ENCODE measurements around the gene CAAP1. TPM values are rescaled to one million over a fixed set of nuclear protein-coding genes. Genes with fewer than 3 reads are reported as not detected.

Gene CAAP1
- polyA plus RNA-seq, 1 of the 3 experiments (the other 2 are of a cell fraction), result 20.8 TPM

- Histone ChIP-seq H3K36me3 (replicated peaks in 1 of 2; ENCODE audit: control insufficient read depth in 1 of 2, insufficient read depth in 2 of 2, low read length in 1 of 2) (no peaks in the 10 kb centered on the region), H3K4me3 (ENCODE audit: low read depth in 2 of 2, low read length in 1 of 2) (no peak overlapping the region), H3K9me2 (no peaks in the 10 kb centered on the region), H3K27me3 (ENCODE audit: insufficient read depth) (no peaks in the 10 kb centered on the region), H3K4me2 (no peak overlapping the region), H3K79me2 (ENCODE audit: insufficient read depth) (no peaks in the 10 kb centered on the region), H3F3A (replicated peaks; ENCODE audit: insufficient read depth) (no peaks in the 10 kb centered on the region), H2AFZ (ENCODE audit: low read depth) (no peak overlapping the region), H4K20me1 (ENCODE audit: insufficient read depth) (no peaks in the 10 kb centered on the region), H3K4me1 (ENCODE audit: control insufficient read depth in 1 of 2, insufficient read depth in 2 of 2, low read depth in 1 of 2, low read length in 1 of 2) (no peaks in the 10 kb centered on the region), H3K9ac (no peak overlapping the region), H3K27ac (ENCODE audit: low read depth in 2 of 2, low read length in 1 of 2) (no peak overlapping the region), H3K9me3 (no peaks in the 10 kb centered on the region)
- DNase-seq, result no peak
- TF ChIP-seq RFX5 (IDR thresholded peaks at IDR 0.05; ENCODE audit: low read length) (no peak), CHD2 (IDR thresholded peaks at IDR 0.05; ENCODE audit: low read length, partially characterized antibody) (no peak), ZBTB33 (IDR thresholded peaks at IDR 0.05; ENCODE audit: borderline replicate concordance, low read depth) (no peak), SIN3A (IDR thresholded peaks at IDR 0.05; ENCODE audit: borderline replicate concordance, low read depth, low read length) (no peak), YY1 (IDR thresholded peaks at IDR 0.05; ENCODE audit: low read depth) (no peak), TAF1 (IDR thresholded peaks at IDR 0.05; ENCODE audit: borderline replicate concordance, low read depth, low read length) (no peak), MAX (IDR thresholded peaks at IDR 0.05; ENCODE audit: low read depth) (no peak)
- ChIA-PET CTCF (no interaction called here), POLR2A (no interaction called here)
Measured at GRCh38 chr9:26800322-26800721, 92.3 kb downstream of the CAAP1 start.

- ChIA-PET POLR2A (no interaction called here), CTCF (no interaction called here)
- H3K27me3 ChIP-seq (ENCODE audit: insufficient read depth), result no peaks in the 10 kb centered on the region
- H3F3A ChIP-seq (replicated peaks; ENCODE audit: insufficient read depth), result no peaks in the 10 kb centered on the region
- H3K36me3 ChIP-seq (replicated peaks in 1 of 2; ENCODE audit: control insufficient read depth in 1 of 2, insufficient read depth in 2 of 2, low read length in 1 of 2), result no peaks in the 10 kb centered on the region
- no peak overlapping the region for H3K27ac ChIP-seq (ENCODE audit: low read depth in 2 of 2, low read length in 1 of 2)
- WGBS (ENCODE audit: low lambda C conversion rate), result 86% methylated on average over 5 of the region's 5 CpGs
- H4K20me1 ChIP-seq (ENCODE audit: insufficient read depth), result no peaks in the 10 kb centered on the region
- H3K9ac ChIP-seq, result no peak overlapping the region
- H3K4me1 ChIP-seq (ENCODE audit: control insufficient read depth in 1 of 2, insufficient read depth in 2 of 2, low read depth in 1 of 2, low read length in 1 of 2), result no peaks in the 10 kb centered on the region
- no peaks in the 10 kb centered on the region for H3K9me3 ChIP-seq
- no peaks in the 10 kb centered on the region for H3K79me2 ChIP-seq (ENCODE audit: insufficient read depth)
- no peak for DNase-seq
- H2AFZ ChIP-seq (ENCODE audit: low read depth), result no peak overlapping the region
- TF ChIP-seq NFIC (IDR thresholded peaks at IDR 0.05; ENCODE audit: borderline replicate concordance) (no peak), RCOR1 (IDR thresholded peaks at IDR 0.05; ENCODE audit: low read length) (no peak), MXI1 (IDR thresholded peaks at IDR 0.05; ENCODE audit: low read depth, low read length) (no peak), RXRA (IDR thresholded peaks at IDR 0.05; ENCODE audit: borderline replicate concordance, low read depth) (no peak), EZH2phosphoT487 (IDR thresholded peaks at IDR 0.05; ENCODE audit: borderline replicate concordance, low read depth) (no peak), GATA2 (CRISPR knock-in tag; IDR thresholded peaks at IDR 0.05) (no peak), CHD2 (IDR thresholded peaks at IDR 0.05; ENCODE audit: low read length, partially characterized antibody) (no peak), FOXJ3 (CRISPR knock-in tag; IDR thresholded peaks at IDR 0.05) (no peak), FOSL2 (IDR thresholded peaks at IDR 0.05; ENCODE audit: borderline replicate concordance, low read depth) (no peak), RFX5 (IDR thresholded peaks at IDR 0.05; ENCODE audit: low read length) (no peak), MEF2A (IDR thresholded peaks at IDR 0.05; ENCODE audit: borderline replicate concordance, low read depth) (no peak), JUND (IDR thresholded peaks at IDR 0.05) (no peak)
- no peak overlapping the region for H3K4me3 ChIP-seq (ENCODE audit: low read depth in 2 of 2, low read length in 1 of 2)
- no peaks in the 10 kb centered on the region for H3K9me2 ChIP-seq
- no peak overlapping the region for H3K4me2 ChIP-seq
Measured at GRCh38 chr9:26791274-26791673, 101.3 kb downstream of the CAAP1 start.

Small RNA genes within 50 kb of the gene (small RNA-seq; reads per million reads assigned to genes)
- gene RF00322, result 0 reads per million in 7 experiments
- gene RN7SL100P, result 0 to 3.4 (median 0.06) reads per million in 7 experiments

Other genes starting within 250 kb of the CAAP1 start
- 13.4 and 14.0 TPM in 2 replicates for gene PLAA, start 54.4 kb upstream of the CAAP1 start, polyA plus RNA-seq (2012; rRNA removed)
- gene IFT74, start 63.6 kb upstream of the CAAP1 start, polyA plus RNA-seq (2012; rRNA removed), result 6.3 and 7.3 TPM in 2 replicates
- gene LRRC19, start 112.9 kb upstream of the CAAP1 start, polyA plus RNA-seq (2012; rRNA removed), result not detected in 2 replicates
- gene TEK, start 216.4 kb upstream of the CAAP1 start, polyA plus RNA-seq (2012; rRNA removed), result 0.03 and 0.10 TPM in 2 replicates